DOHH2 (cell line): Measurements from ENCODE around the gene COL8A2.

ENCODE experiments used
- H3F3A ChIP-seq: fragments of 200-600 bp; sonication (generic), shearing (Covaris generic); 2 replicates; pipeline ENCODE4 v1.6.0; 2016; ENCODE audit warnings: antibody characterized with exemption, mild to moderate bottlenecking; ENCODE audit not compliant: control insufficient read depth, insufficient read depth
- H3K27ac ChIP-seq: fragments of 200-600 bp; sonication (generic); 2 replicates; pipeline ENCODE4 v1.5.1; 2014; ENCODE audit warnings: low read depth, mild to moderate bottlenecking, low read length, moderate library complexity
- H3K27me3 ChIP-seq: fragments of 200-600 bp; sonication (generic); 2 replicates; pipeline ENCODE4 v1.6.1; 2014; ENCODE audit warnings: mild to moderate bottlenecking, low read length, mixed read lengths; ENCODE audit not compliant: control insufficient read depth
- H3K36me3 ChIP-seq: fragments of 200-600 bp; sonication (generic); 2 replicates; pipeline ENCODE4 v1.6.1; 2014; ENCODE audit warnings: mild to moderate bottlenecking, low read length, moderate library complexity, mixed read lengths; ENCODE audit not compliant: control insufficient read depth
- H3K4me1 ChIP-seq: fragments of 200-600 bp; sonication (generic); 2 replicates; pipeline ENCODE4 v1.6.1; 2014; ENCODE audit warnings: mild to moderate bottlenecking, low read length, mixed read lengths; ENCODE audit not compliant: control insufficient read depth
- H3K4me2 ChIP-seq: fragments of 200-600 bp; sonication (generic); 2 replicates; pipeline ENCODE4 v1.6.0; 2014; ENCODE audit warnings: mild to moderate bottlenecking, low read length, moderate library complexity
- H3K4me3 ChIP-seq: fragments of 200-600 bp; sonication (generic); 2 replicates; pipeline ENCODE4 v1.5.1; 2014; ENCODE audit warnings: mild to moderate bottlenecking, low read length, mixed read lengths
- H3K79me2 ChIP-seq: fragments of 200-600 bp; sonication (generic); 2 replicates; pipeline ENCODE4 v1.6.1; 2014; ENCODE audit warnings: mild to moderate bottlenecking, low read length, mixed read lengths; ENCODE audit not compliant: control insufficient read depth
- H3K9me2 ChIP-seq: fragments of 200-600 bp; sonication (generic); replicated peaks from 2 replicates; pipeline ENCODE4 v1.6.1; 2014; ENCODE audit warnings: mild to moderate bottlenecking, low read length, mixed read lengths; ENCODE audit not compliant: control insufficient read depth
- H3K9me3 ChIP-seq: fragments of 200-600 bp; sonication (generic); 2 replicates; pipeline ENCODE4 v1.6.1; 2014; ENCODE audit warnings: antibody characterized with exemption, low read length, mixed read lengths; ENCODE audit not compliant: control insufficient read depth, insufficient read depth
- H4K20me1 ChIP-seq: fragments of 200-600 bp; sonication (generic); 2 replicates; pipeline ENCODE4 v1.6.0; 2014; ENCODE audit warnings: low read depth, mild to moderate bottlenecking, antibody characterized with exemption, low read length, moderate library complexity; ENCODE audit not compliant: control insufficient read depth, insufficient read depth
- EZH2phosphoT487 ChIP-seq: fragments of 200-600 bp; sonication (generic); IDR thresholded peaks from 2 replicates; pipeline ENCODE4 v1.6.1; 2017; ENCODE audit warnings: borderline replicate concordance, mild to moderate bottlenecking, antibody characterized with exemption, low read length, moderate library complexity, mixed read lengths
- TF ChIP-seq, protein P1 (sequence below): fragments of 200-600 bp; sonication (generic); IDR thresholded peaks from one replicate; pipeline ENCODE4 v1.5.1; 2014; ENCODE audit warnings: antibody characterized with exemption, mild to moderate bottlenecking, low read depth, low read length; ENCODE audit not compliant: poor library complexity, severe bottlenecking

Gene COL8A2

DNA sequence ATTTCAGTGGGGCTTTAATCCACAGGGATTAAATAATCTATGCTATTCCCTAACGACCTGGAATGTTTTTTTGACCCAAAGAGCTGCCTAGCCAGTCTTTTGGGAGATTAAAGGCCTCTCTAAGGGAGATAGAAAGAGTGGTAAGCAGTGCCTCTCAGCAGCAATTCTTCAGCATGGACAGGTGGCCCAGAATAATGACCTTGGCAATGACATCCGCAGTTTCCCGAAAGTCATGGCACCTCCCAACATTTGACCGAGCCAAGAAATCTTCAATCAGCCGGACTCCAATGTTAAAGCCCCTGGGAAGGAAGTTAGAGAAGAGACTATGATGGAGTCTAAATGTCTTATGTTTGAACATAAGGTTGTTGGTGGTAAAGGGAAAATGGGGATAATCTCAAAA is 14.5 kb upstream of the COL8A2 start:
- H3K4me3 ChIP-seq = no peak overlapping the region
- no peak overlapping the region for H3K27ac ChIP-seq
- peaks cover 39% of the 10 kb centered on the region for H3K79me2 ChIP-seq
- TF ChIP-seq, protein P1, sequence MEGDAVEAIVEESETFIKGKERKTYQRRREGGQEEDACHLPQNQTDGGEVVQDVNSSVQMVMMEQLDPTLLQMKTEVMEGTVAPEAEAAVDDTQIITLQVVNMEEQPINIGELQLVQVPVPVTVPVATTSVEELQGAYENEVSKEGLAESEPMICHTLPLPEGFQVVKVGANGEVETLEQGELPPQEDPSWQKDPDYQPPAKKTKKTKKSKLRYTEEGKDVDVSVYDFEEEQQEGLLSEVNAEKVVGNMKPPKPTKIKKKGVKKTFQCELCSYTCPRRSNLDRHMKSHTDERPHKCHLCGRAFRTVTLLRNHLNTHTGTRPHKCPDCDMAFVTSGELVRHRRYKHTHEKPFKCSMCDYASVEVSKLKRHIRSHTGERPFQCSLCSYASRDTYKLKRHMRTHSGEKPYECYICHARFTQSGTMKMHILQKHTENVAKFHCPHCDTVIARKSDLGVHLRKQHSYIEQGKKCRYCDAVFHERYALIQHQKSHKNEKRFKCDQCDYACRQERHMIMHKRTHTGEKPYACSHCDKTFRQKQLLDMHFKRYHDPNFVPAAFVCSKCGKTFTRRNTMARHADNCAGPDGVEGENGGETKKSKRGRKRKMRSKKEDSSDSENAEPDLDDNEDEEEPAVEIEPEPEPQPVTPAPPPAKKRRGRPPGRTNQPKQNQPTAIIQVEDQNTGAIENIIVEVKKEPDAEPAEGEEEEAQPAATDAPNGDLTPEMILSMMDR = no peak
- no peak for TF ChIP-seq EZH2phosphoT487
- H3F3A ChIP-seq = no peaks in the 10 kb centered on the region
- H3K9me3 ChIP-seq = no peaks in the 10 kb centered on the region
- H3K9me2 ChIP-seq = no peaks in the 10 kb centered on the region
- H4K20me1 ChIP-seq = no peaks in the 10 kb centered on the region
- H3K4me1 ChIP-seq = no peaks in the 10 kb centered on the region
- no peaks in the 10 kb centered on the region for H3K27me3 ChIP-seq
- H3K4me2 ChIP-seq = no peak overlapping the region
- H3K36me3 ChIP-seq = peaks cover 46% of the 10 kb centered on the region

DNA sequence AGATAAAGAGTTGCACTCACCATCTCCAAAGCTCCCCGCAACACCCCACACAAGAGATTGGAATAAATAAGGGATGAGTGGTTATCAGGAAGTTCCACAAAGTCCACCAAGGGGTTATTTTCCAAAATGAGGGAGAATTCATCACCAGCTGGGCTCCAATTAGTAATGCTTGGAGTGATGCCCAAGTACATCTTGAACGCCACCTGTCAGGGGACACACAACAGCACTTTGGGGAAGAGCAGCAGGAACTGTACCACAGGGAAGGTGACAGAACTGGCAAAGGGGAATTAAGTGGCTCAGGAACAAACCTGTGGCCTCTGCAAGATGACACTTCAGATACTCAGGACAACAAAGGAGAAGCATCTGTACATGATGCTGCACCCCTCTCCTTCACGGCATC is 12.8 kb upstream of the COL8A2 start:
- Histone ChIP-seq H3K27ac (no peak overlapping the region), H4K20me1 (no peaks in the 10 kb centered on the region)
- no peak for TF ChIP-seq EZH2phosphoT487
- TF ChIP-seq, protein P1 = no peak

DNA sequence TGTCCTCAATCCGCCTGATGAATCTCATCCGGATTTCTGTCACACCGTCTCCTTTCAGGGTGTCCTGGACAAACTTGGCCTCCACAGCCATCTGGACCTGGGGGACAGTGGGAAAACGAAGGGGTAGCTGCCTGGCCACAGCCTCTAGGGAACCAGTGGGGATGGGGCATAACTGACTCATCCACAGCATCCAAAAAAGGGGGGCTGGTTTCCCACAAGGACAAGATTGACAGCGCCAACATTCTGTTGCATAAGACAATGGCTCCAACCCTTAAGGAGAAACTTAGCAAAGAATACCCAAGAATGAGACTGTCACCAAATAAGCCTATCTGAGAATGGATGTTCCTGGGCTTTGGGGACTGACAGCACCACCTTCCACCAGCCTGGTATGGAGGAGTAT is 12.2 kb upstream of the COL8A2 start:
- Histone ChIP-seq H4K20me1 (no peaks in the 10 kb centered on the region), H3K4me2 (no peak overlapping the region), H3F3A (no peaks in the 10 kb centered on the region), H3K36me3 (peaks cover 41% of the 10 kb centered on the region), H3K4me1 (no peaks in the 10 kb centered on the region), H3K79me2 (peaks cover 19% of the 10 kb centered on the region), H3K9me2 (no peaks in the 10 kb centered on the region), H3K4me3 (no peak overlapping the region), H3K9me3 (no peaks in the 10 kb centered on the region), H3K27me3 (no peaks in the 10 kb centered on the region), H3K27ac (no peak overlapping the region)
- TF ChIP-seq, protein P1 = no peak
- TF ChIP-seq EZH2phosphoT487 = no peak

More for the DNA sequence above, 12.8 kb upstream of the COL8A2 start:
- no peak overlapping the region for H3K4me3 ChIP-seq
- no peaks in the 10 kb centered on the region for H3K4me1 ChIP-seq
- H3F3A ChIP-seq = no peaks in the 10 kb centered on the region
- H3K9me3 ChIP-seq = no peaks in the 10 kb centered on the region
- no peaks in the 10 kb centered on the region for H3K27me3 ChIP-seq
- H3K79me2 ChIP-seq = peaks cover 24% of the 10 kb centered on the region
- H3K36me3 ChIP-seq = peaks cover 41% of the 10 kb centered on the region
- H3K4me2 ChIP-seq = no peak overlapping the region
- no peaks in the 10 kb centered on the region for H3K9me2 ChIP-seq

DNA sequence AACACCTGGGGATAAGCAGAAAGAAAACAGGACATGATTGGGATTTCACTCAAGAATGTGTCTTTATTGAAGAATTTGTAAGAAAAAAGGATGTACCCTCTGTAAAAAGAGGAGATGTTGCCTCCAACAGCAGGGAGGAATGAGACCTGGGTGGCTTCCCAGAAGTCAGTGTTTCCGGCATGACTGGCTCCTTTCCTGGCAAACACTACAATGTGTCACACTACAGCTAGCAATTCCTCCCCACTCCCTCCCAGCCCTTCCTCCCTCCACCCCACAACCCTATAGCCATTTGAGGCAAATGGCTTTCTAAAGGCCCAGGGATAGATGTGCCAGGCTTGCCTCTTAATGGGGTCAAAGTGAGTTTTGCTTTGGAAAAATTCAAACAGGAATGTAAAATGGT is 11.5 kb upstream of the COL8A2 start:
- no peaks in the 10 kb centered on the region for H4K20me1 ChIP-seq
- peaks cover 41% of the 10 kb centered on the region for H3K36me3 ChIP-seq
- H3K9me2 ChIP-seq = no peaks in the 10 kb centered on the region
- H3K27me3 ChIP-seq = no peaks in the 10 kb centered on the region
- H3F3A ChIP-seq = no peaks in the 10 kb centered on the region
- no peak overlapping the region for H3K27ac ChIP-seq
- no peaks in the 10 kb centered on the region for H3K9me3 ChIP-seq
- H3K4me1 ChIP-seq = no peaks in the 10 kb centered on the region
- H3K4me2 ChIP-seq = no peak overlapping the region
- no peak for TF ChIP-seq EZH2phosphoT487
- TF ChIP-seq, protein P1 = no peak
- H3K79me2 ChIP-seq = peaks cover 14% of the 10 kb centered on the region
- H3K4me3 ChIP-seq = no peak overlapping the region
